ENCODE results near the gene SPSB4. TPM values are rescaled to one million over a fixed set of nuclear protein-coding genes. Genes with fewer than 3 reads are reported as not detected.

SPSB4 gene
- total and polyA plus RNA-seq, 2 of the 8 experiments (the other 6 are each of a cell fraction or from before 2014, with no cell fraction given), result 15.1 to 17.2 TPM

- TF ChIP-seq, protein P1, sequence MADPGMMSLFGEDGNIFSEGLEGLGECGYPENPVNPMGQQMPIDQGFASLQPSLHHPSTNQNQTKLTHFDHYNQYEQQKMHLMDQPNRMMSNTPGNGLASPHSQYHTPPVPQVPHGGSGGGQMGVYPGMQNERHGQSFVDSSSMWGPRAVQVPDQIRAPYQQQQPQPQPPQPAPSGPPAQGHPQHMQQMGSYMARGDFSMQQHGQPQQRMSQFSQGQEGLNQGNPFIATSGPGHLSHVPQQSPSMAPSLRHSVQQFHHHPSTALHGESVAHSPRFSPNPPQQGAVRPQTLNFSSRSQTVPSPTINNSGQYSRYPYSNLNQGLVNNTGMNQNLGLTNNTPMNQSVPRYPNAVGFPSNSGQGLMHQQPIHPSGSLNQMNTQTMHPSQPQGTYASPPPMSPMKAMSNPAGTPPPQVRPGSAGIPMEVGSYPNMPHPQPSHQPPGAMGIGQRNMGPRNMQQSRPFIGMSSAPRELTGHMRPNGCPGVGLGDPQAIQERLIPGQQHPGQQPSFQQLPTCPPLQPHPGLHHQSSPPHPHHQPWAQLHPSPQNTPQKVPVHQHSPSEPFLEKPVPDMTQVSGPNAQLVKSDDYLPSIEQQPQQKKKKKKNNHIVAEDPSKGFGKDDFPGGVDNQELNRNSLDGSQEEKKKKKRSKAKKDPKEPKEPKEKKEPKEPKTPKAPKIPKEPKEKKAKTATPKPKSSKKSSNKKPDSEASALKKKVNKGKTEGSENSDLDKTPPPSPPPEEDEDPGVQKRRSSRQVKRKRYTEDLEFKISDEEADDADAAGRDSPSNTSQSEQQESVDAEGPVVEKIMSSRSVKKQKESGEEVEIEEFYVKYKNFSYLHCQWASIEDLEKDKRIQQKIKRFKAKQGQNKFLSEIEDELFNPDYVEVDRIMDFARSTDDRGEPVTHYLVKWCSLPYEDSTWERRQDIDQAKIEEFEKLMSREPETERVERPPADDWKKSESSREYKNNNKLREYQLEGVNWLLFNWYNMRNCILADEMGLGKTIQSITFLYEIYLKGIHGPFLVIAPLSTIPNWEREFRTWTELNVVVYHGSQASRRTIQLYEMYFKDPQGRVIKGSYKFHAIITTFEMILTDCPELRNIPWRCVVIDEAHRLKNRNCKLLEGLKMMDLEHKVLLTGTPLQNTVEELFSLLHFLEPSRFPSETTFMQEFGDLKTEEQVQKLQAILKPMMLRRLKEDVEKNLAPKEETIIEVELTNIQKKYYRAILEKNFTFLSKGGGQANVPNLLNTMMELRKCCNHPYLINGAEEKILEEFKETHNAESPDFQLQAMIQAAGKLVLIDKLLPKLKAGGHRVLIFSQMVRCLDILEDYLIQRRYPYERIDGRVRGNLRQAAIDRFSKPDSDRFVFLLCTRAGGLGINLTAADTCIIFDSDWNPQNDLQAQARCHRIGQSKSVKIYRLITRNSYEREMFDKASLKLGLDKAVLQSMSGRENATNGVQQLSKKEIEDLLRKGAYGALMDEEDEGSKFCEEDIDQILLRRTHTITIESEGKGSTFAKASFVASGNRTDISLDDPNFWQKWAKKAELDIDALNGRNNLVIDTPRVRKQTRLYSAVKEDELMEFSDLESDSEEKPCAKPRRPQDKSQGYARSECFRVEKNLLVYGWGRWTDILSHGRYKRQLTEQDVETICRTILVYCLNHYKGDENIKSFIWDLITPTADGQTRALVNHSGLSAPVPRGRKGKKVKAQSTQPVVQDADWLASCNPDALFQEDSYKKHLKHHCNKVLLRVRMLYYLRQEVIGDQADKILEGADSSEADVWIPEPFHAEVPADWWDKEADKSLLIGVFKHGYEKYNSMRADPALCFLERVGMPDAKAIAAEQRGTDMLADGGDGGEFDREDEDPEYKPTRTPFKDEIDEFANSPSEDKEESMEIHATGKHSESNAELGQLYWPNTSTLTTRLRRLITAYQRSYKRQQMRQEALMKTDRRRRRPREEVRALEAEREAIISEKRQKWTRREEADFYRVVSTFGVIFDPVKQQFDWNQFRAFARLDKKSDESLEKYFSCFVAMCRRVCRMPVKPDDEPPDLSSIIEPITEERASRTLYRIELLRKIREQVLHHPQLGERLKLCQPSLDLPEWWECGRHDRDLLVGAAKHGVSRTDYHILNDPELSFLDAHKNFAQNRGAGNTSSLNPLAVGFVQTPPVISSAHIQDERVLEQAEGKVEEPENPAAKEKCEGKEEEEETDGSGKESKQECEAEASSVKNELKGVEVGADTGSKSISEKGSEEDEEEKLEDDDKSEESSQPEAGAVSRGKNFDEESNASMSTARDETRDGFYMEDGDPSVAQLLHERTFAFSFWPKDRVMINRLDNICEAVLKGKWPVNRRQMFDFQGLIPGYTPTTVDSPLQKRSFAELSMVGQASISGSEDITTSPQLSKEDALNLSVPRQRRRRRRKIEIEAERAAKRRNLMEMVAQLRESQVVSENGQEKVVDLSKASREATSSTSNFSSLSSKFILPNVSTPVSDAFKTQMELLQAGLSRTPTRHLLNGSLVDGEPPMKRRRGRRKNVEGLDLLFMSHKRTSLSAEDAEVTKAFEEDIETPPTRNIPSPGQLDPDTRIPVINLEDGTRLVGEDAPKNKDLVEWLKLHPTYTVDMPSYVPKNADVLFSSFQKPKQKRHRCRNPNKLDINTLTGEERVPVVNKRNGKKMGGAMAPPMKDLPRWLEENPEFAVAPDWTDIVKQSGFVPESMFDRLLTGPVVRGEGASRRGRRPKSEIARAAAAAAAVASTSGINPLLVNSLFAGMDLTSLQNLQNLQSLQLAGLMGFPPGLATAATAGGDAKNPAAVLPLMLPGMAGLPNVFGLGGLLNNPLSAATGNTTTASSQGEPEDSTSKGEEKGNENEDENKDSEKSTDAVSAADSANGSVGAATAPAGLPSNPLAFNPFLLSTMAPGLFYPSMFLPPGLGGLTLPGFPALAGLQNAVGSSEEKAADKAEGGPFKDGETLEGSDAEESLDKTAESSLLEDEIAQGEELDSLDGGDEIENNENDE (IDR thresholded peaks at IDR 0.05; ENCODE audit: insufficient replicate concordance, low read length), result no peak
- TF ChIP-seq KDM5A (IDR thresholded peaks at IDR 0.05; ENCODE audit: low read length) (no peak), JUN (IDR thresholded peaks at IDR 0.05; ENCODE audit: low read depth, low read length) (no peak), CHD2 (IDR thresholded peaks at IDR 0.05; ENCODE audit: low read length) (peak; percentile 65; the same call in 1 of the 2 replicates), POLR2A (IDR thresholded peaks at IDR 0.05; ENCODE audit: control extremely low read depth in 1 of 2, low read depth in 2 of 2, low read length in 2 of 2) (no peak), CEBPB (IDR thresholded peaks at IDR 0.05; ENCODE audit: low read depth, low read length) (no peak), JUND (IDR thresholded peaks at IDR 0.05; ENCODE audit: low read length) (no peak), TCF12 (IDR thresholded peaks at IDR 0.05; ENCODE audit: low read depth, low read length) (0 out of 2 replicates have a peak, but pooled peaks have one; percentile 79), SP1 (IDR thresholded peaks at IDR 0.05; ENCODE audit: low read depth, low read length) (peak; percentile 81), SUZ12 (IDR thresholded peaks at IDR 0.05; ENCODE audit: low read length) (no peak), ZNF274 (IDR thresholded peaks at IDR 0.05; ENCODE audit: borderline replicate concordance, extremely low read depth, low read length) (no peak), SAP30 (IDR thresholded peaks at IDR 0.05; ENCODE audit: insufficient read depth, insufficient replicate concordance, low read length) (peak; percentile 51), CREB1 (IDR thresholded peaks at IDR 0.05) (peak; percentile 31; the same call in 1 of the 2 replicates)
Measured at GRCh38 chr3:141070727-141071357, 19.7 kb downstream of the SPSB4 start (continued).

Measured in H1 (cell line).